ENCODE measurements around the gene NAA80.

NAA80 gene

GRCh38 chr3:50323614-50324199 is 24.5 kb upstream of the NAA80 start:
- H3K4me3 ChIP-seq (ENCODE audit: low read length) = no peak overlapping the region
- no peak for DNase-seq (ENCODE audit: low read depth)
- TF ChIP-seq CTCF (conservative IDR thresholded peaks at IDR 0.05; ENCODE audit: low read depth, low read length) = no peak

GRCh38 chr3:50323092-50323600 is 23.9 kb upstream of the NAA80 start:
- H3K4me3 ChIP-seq (ENCODE audit: low read length) = no peak overlapping the region
- no peak for TF ChIP-seq CTCF (conservative IDR thresholded peaks at IDR 0.05; ENCODE audit: low read depth, low read length)
- DNase-seq (ENCODE audit: low read depth) = no peak

- H3K4me3 ChIP-seq (ENCODE audit: low read length) = peak within 1 kb of the TSS; percentile 90
- TF ChIP-seq CTCF (conservative IDR thresholded peaks at IDR 0.05; ENCODE audit: low read depth, low read length) = no peak
- no peak for DNase-seq (ENCODE audit: low read depth)
Measured at GRCh38 chr3:50322386-50323091, 23.3 kb upstream of the NAA80 start, which contains the start of gene HYAL2. TSS of gene HYAL2 (minus strand) at chr3:50322745. CDS start at chr3:50320489, 2,256 bp downstream.

- no peak for TF ChIP-seq CTCF (conservative IDR thresholded peaks at IDR 0.05; ENCODE audit: low read depth, low read length)
- peak overlapping the region; percentile 90 for H3K4me3 ChIP-seq (ENCODE audit: low read length)
- no peak for DNase-seq (ENCODE audit: low read depth)
Measured at GRCh38 chr3:50322115-50322385, 22.8 kb upstream of the NAA80 start.

- peak; percentile 63 for DNase-seq (ENCODE audit: low read depth)
- H3K4me3 ChIP-seq (ENCODE audit: low read length) = peak overlapping the region; percentile 90
- peak; percentile 57 for TF ChIP-seq CTCF (conservative IDR thresholded peaks at IDR 0.05; ENCODE audit: low read depth, low read length)
Measured at GRCh38 chr3:50321336-50322114, 22.3 kb upstream of the NAA80 start.

GRCh38 chr3:50320853-50321335 is 21.7 kb upstream of the NAA80 start:
- H3K4me3 ChIP-seq (ENCODE audit: low read length) = peak overlapping the region; percentile 90
- DNase-seq (ENCODE audit: low read depth) = no peak
- TF ChIP-seq CTCF (conservative IDR thresholded peaks at IDR 0.05; ENCODE audit: low read depth, low read length) = no peak

Measured in retinal pigment epithelial cell (primary cell).